Measurements from ENCODE around the gene CHKA.

DNA sequence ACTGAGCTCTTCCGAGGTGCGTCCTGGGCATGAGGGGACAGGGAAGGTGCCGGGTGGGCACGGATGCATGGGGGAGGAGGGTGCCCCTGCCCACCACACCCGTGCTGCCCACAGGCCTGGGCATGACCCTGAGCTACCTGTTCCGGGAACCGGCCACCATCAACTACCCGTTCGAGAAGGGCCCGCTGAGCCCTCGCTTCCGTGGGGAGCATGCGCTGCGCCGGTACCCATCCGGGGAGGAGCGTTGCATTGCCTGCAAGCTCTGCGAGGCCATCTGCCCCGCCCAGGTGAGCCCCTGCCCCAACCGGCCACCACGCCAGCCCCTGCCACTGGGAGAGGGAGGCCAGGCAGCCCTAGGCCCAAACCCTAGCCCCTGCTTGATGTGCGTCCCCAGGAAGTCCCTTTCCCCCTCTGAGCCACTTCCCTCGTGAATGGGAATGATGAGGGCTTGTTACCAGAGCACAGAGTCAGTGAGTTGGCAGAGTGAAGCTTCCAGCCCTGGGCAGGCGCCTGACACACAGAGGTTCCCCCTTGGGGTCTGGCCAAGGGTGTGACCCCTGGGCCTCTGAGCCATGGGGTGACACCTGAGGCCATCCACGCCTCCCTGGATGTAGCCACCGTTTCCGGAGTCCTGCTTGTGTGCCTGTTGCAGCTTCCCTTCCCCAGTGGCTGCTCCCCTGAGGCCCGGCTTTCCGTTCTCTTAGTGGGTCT lies 88.0 kb downstream of the CHKA start:
- TF ChIP-seq, protein P1, sequence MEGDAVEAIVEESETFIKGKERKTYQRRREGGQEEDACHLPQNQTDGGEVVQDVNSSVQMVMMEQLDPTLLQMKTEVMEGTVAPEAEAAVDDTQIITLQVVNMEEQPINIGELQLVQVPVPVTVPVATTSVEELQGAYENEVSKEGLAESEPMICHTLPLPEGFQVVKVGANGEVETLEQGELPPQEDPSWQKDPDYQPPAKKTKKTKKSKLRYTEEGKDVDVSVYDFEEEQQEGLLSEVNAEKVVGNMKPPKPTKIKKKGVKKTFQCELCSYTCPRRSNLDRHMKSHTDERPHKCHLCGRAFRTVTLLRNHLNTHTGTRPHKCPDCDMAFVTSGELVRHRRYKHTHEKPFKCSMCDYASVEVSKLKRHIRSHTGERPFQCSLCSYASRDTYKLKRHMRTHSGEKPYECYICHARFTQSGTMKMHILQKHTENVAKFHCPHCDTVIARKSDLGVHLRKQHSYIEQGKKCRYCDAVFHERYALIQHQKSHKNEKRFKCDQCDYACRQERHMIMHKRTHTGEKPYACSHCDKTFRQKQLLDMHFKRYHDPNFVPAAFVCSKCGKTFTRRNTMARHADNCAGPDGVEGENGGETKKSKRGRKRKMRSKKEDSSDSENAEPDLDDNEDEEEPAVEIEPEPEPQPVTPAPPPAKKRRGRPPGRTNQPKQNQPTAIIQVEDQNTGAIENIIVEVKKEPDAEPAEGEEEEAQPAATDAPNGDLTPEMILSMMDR (conservative IDR thresholded peaks at IDR 0.05; ENCODE audit: low read depth, low read length), result no peak
- TF ChIP-seq RCOR1 (IDR thresholded peaks at IDR 0.05; ENCODE audit: insufficient replicate concordance, low read length) (no peak), FOS (IDR thresholded peaks at IDR 0.05; ENCODE audit: low read depth, low read length) (no peak), MAFK (IDR thresholded peaks at IDR 0.05; ENCODE audit: low read depth, low read length) (no peak), RAD21 (IDR thresholded peaks at IDR 0.05; ENCODE audit: low read length) (no peak), POLR2A (IDR thresholded peaks at IDR 0.05; ENCODE audit: low read depth, low read length) (no peak), NFE2L2 (IDR thresholded peaks at IDR 0.05; ENCODE audit: low read depth, low read length) (no peak)

Data from IMR-90 (cell line).